ENCODE results near the gene ALKAL2.

DNA sequence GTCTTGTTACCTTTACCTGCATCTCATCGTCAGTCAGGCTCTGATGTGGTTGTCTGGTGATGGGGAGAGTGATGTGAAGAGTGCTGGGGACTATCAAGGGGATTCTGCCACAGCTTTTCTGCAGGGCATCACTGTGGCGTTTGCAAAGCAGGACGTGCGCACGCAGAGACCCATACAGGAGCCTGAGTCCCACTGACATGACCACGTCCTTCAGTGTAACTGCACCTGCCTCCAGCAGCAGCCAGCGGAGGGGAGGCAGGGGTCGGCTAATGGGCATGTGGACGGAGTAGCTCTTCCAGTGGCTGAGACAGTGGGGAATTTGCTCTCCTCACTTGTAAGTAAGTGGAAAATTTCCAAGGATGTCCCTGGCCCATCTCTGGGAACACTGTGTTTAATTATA, 6.5 kb downstream of the ALKAL2 start:
- TF ChIP-seq, protein P1, sequence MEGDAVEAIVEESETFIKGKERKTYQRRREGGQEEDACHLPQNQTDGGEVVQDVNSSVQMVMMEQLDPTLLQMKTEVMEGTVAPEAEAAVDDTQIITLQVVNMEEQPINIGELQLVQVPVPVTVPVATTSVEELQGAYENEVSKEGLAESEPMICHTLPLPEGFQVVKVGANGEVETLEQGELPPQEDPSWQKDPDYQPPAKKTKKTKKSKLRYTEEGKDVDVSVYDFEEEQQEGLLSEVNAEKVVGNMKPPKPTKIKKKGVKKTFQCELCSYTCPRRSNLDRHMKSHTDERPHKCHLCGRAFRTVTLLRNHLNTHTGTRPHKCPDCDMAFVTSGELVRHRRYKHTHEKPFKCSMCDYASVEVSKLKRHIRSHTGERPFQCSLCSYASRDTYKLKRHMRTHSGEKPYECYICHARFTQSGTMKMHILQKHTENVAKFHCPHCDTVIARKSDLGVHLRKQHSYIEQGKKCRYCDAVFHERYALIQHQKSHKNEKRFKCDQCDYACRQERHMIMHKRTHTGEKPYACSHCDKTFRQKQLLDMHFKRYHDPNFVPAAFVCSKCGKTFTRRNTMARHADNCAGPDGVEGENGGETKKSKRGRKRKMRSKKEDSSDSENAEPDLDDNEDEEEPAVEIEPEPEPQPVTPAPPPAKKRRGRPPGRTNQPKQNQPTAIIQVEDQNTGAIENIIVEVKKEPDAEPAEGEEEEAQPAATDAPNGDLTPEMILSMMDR (IDR thresholded peaks at IDR 0.05; ENCODE audit: poor library complexity): no peak
- TF ChIP-seq EZH2 (IDR thresholded peaks at IDR 0.05; ENCODE audit: borderline replicate concordance) (no peak), EZH2phosphoT487 (IDR thresholded peaks at IDR 0.05; ENCODE audit: low read depth, severe bottlenecking, unreplicated experiment) (no peak)
